H54 (cell line): ENCODE measurements around the gene RNF19B.
A peak's percentile ranks its signal among the peaks of the same experiment; 100 is the strongest.

Experiments used
- DNase-seq: peaks from one replicate; pipeline ENCODE4 v3.0.0; 2011; ENCODE audit warnings: low spot score, mixed read lengths; ENCODE audit not compliant: insufficient read length
- FAIRE-seq: peaks from 3 replicates; lab custom pipeline; 2011; peaks lifted over from hg19 to GRCh38; lab: Jason Lieb, UNC
- POLR2A ChIP-seq: IDR thresholded peaks from 2 replicates; pipeline ENCODE4 v1.6.1; 2011; ENCODE audit warnings: low read depth, mild to moderate bottlenecking, low read length

The RNF19B gene

DNA sequence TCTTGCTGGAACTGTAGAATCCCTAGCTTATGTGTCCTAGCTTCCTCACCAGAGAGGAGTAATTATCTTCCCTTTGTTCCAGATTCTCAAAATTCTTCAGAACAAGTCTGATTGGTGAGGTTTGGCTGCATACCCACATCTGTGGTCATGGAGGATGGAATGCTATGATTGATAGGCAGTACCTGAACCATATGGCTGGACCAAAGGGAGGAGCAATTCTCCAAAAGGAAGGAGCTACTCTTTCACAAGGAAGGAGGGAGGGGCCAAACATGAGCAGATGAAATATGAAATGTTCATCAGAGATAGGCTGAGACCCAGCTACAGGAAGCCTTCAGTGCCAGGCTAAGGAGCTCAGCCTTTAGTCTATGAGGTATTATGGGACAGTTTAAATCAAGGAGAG, 5.0 kb upstream of the RNF19B start:
- FAIRE-seq = no peak
- no peak for DNase-seq
- TF ChIP-seq POLR2A = no peak

DNA sequence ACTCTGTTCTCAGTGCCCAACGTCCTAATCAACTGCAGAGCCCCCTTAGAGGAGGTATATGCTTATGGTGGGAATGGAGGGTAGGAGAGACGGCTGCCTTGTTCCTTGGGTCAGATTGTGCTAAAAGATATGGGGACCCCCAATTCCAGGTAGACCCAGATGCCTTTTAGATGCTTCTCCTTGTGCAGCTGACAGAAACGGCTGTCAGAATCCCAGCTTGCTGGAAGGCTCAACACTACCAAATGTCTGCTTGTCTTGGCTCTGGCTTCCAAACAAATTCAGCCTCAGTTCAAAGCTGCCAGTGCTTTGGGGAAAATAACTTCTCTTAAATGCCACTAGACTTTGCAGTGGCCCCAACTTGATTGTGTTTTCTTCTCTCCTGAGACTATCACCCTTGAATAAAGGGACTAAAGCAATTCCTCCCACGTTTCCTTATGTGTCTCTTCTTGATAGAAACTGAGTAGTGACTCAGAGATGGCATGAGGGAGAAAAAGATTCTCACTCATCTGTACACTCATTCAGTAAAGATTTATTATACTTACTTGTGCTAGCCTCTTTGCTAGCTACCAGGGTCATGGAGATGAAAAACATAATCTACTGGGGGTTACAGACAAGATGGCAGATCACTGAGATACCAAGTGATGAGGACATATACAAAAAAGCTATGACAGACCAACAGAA, 3.4 kb upstream of the RNF19B start:
- DNase-seq (no peak), FAIRE-seq (no peak)
- TF ChIP-seq POLR2A = no peak

DNA sequence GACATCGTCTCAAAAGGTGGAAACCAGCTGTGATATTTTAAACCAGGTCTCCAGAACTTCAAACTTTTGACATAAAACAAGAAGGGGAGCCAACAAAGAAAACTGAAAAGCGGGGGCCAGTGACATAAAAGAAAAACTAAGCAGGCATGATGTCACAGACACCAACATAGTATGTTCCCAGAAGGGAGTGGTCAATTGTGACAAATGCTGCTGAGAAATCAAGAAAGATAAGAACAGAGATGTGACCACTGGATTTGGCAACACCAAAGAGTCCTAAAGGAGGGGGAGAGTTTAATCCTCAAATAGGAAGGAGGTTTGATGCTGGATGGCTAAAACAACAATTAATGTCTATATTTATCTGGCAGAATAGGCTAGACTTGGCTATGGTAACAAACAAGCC, 2.3 kb upstream of the RNF19B start:
- DNase-seq (no peak), FAIRE-seq (no peak)
- TF ChIP-seq POLR2A = no peak

DNA sequence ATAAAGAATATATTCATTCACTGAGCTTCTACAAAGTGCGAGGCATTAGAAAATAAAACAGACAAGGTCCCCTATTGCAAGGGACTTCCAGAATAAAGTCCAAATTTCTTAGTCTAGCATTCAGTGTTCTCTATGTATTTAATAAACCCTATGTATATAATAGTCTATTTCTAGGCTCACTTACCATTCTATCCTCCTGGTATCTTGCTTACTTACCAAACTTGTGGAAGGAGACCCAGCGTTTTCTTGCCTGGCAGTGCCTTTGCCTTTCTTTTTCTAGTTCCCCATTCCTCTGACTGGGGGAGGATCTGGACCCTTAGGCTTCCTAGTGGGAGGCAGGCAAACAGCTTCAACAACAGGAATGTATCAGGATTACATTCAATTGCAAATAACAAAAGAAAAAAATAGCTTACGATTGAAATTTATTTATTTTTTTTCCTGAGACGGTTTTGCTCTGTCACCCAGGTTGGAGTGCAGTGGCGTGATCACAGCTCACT, 690 bp upstream of the RNF19B start:
- TF ChIP-seq POLR2A = no peak

DNA sequence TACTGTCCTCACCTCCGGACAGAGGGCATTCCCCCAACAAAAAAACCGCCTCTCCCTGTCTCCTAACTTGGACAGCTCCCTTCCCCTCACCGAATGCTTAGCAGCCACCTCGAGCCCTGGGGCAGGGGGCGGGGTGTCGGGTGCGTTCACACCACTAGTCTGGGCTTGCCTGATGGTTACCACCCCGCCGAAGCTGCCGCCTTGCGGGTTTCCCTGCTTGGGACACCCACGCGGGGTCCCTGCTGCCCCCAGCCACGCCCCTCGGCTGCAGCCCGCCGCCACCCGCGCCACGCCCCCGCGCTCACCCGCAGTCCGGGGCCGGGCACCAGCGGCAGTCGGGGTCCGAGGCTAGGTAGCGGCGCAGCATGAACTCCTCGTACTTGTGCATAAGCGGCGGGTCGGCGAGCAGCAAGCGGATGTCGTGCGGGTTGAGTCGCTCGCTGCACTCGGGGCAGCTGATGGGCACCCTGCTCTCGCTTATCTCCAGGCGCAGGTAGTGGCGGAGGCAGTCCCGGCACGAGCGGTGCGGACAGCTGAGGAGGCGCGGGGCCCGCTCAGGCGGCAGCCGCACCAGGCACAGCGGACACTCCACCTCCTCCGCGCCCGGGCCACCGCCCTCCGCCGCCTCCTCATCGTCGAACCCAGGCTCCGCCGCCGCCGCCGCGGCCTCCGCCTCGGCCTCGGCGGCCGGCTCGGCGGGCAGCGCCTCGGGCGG, 706 bp downstream of the RNF19B start:
- DNase-seq (peak; percentile 50), FAIRE-seq (no peak)
- peak; percentile 36 for TF ChIP-seq POLR2A

More for the DNA sequence above, 690 bp upstream of the RNF19B start:
- no peak for FAIRE-seq
- DNase-seq = no peak

DNA sequence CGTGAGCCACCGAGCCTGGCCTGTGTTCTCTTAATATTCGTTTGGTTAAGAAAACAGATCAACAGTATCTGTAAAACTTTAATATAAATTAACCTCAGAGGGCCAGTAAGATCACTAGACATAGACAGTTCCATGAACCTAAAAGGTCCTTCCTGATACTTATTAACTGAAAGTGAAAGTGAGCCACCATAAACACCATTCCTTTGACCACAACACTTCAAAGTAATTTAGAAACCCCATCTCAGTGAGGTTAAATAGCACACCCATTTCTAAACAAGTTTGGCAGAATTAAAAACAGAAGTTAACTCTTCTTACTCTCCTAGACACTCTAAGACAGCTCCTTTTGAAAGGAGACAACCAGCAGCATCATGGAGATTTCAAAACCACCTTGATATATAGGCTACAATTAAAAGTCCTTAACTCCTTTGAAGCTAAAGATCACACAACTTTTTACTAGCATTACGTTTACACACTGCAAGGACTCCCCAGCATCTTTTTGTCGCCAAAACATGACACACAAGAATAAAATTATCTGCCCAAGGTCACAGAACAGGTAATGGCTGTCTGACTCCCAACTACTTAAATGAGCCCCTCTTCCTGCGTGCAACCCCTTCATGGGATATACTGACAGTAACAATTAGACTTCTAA, 2.2 kb downstream of the RNF19B start:
- no peak for DNase-seq
- FAIRE-seq = no peak
- no peak for TF ChIP-seq POLR2A

DNA sequence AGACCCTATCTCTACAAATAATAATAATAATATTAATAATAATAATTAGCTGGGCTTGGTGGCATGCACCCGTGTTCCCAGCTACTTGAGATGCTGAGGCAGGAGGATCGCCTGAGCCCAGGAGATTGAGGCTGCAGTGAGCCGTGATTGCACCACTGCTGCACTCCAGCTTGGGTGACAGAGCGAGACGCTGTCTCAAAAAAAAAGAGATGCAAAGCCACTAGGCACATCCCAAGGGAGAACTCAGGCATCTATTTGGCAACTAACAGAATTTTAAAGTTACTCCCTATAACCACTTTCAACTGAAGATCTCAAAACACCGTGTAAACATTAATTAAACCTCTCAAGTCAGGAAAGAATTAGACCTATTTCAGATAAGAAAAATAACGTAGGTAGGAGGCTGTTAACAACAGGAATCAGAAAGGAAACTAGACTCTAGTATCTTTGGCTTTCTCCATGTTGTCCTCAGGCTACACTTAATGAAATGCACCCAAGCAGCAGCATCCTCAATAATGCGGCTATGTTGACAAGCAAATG, 3.7 kb downstream of the RNF19B start:
- FAIRE-seq = no peak
- DNase-seq = no peak
- TF ChIP-seq POLR2A = no peak

DNA sequence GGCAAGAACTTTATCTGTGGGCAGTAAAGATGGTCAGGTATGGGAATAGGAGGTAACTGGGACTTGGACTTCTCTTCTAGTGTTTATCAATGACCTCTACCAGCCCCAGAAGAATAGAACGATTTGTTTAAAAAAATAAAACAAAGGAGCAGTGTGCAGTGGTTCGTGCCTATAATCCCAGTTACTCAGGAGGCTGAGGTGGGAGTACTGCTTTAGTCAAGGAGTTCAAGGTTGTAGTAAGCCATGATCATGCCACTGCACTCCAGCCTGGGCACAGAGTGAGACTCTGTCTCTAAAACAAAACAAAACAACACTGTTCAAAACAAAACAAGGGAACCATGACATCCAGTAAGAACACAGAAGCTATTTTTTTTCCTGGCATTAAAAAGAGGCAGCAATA, 4.3 kb downstream of the RNF19B start:
- FAIRE-seq (no peak), DNase-seq (no peak)
- TF ChIP-seq POLR2A = no peak

DNA sequence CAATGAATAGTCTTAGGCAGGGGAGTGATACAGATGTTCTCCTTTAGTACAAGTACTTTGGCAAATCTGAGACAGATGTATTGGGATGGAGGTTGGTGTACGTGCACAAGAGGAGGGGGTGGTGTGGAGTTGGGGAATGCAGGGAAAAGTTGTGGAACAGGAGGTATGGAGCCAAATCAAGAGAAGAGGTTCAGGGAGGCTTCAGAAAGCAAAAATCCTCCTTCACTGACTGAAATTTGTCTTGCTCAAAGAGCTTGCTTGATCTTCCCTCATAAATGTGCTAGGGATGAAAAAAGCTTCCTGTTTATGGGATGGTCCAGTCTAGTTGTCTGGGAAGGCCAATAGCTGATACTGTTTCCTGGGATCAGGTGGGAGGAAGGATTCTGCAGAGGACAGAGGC, 5.8 kb downstream of the RNF19B start:
- DNase-seq (no peak), FAIRE-seq (no peak)
- no peak for TF ChIP-seq POLR2A

DNA sequence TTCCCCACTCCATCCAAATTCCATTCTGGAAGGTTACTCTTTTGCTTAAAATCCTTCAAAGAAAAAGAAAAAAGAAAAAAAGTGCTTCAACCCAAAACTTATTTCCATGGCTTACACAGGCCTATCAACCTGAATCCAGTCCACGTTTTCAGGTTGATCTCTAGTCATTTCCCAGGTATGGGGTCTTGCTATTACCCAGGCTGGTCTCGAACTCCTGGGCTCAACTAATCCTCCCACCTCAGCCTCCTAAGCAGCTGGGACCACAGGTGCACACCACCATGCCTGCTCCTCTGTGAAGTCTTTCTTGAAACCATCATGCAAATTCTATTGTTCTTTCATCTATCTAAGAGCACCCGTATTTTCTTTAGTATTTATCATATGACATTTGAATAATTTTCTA, 7.6 kb downstream of the RNF19B start:
- FAIRE-seq = no peak

DNA sequence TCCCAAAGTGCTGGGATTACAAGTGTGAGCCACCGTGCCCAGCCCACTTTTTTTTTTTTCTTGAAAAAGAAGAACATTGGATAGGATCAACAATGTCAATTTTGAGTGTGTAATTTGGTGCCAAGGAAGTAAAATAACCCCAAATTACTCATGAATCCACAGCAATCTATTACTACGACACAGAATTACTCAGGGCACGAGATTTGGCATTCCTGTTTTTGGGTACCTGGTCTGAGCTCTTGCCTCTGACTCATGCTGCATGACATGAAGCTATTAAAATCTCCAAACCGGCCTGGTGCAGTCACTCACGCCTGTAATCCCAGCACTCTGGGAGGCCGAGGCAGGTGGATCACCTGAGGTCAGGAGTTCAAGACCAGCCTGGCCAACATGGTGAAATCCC, 10.4 kb downstream of the RNF19B start:
- DNase-seq (peak; percentile 50), FAIRE-seq (no peak)
- no peak for TF ChIP-seq POLR2A

More for the DNA sequence above, 7.6 kb downstream of the RNF19B start:
- TF ChIP-seq POLR2A = no peak
- no peak for DNase-seq

DNA sequence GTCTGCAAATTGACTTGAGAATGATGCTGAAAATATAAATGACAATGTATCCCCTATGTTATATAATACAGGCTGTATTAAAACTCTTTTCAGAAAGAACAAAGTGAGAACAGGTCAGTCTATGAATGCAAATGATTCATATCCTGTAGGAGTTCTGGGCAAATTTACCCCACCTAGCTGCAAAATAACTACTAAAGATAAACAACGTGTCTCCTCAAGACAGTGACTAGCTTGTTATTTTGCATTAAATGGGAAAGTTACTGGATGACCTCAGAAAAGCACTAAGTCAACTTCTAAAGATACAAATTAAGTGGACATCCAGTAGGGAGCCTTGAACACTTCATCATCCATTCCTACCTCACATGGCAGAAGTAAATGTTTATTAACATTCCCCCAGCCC, 11.1 kb downstream of the RNF19B start:
- no peak for TF ChIP-seq POLR2A
- peak; percentile 84 for FAIRE-seq

DNA sequence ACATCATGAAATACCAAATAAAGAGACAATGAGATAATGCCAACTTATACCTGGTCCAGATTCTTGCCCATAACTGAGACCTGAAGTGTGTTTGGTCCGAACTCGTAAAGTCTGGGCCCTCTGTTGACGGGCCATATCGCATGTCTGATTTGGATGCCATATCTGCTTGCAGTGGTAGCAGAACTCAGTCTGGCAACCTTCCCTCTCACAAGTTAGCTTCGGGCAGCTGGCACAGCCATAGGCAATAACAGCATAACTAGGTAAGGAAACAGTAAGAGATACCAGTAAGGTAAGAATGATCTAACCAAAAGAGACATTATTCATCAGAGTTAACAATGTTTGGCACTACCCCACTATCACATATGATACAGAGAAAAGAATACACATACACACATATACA, 15.1 kb downstream of the RNF19B start:
- FAIRE-seq (no peak), DNase-seq (no peak)
- TF ChIP-seq POLR2A = no peak

More for the DNA sequence above, 11.1 kb downstream of the RNF19B start:
- DNase-seq = peak; percentile 69

DNA sequence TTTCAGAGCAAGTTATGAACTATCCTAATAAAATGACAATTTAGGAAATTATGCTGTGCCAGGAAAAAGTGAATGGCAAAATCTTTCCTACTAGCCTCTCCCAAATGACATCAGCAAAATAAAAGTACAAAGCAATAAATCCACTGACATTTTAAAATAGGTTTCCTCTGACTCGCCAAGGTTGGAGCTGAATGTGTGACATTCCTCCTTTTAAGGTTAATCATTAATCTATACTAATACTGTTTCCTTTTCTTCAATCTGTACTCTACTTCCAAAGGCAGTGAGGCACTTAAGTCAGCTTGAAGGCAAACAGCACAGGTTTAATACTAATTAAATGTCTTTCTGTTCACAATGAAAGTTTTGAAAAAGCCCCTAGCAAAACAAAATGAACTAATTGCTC, 15.7 kb downstream of the RNF19B start:
- no peak for TF ChIP-seq POLR2A
- no peak for DNase-seq

More for the DNA sequence above, 15.7 kb downstream of the RNF19B start:
- FAIRE-seq = no peak
